SK-N-SH treated with all-trans-retinoic acid at 6 μM for 48 hours (cell line): ENCODE measurements around the gene GATAD2A.
A peak's percentile ranks its signal among the peaks of the same experiment; 100 is the strongest.

ENCODE experiments used
- ATAC-seq: fragments of 200-7000 bp; cut with Tn5 transposase; 3 replicates; pipeline ENCODE4 v1.9.1; 2020; ENCODE audit warnings: mild to moderate bottlenecking, moderate library complexity
- ARNTL ChIP-seq: fragments of 450-650 bp; formaldehyde crosslinking; IDR thresholded peaks from 2 replicates; pipeline ENCODE4 v1.5.0; 2020; ENCODE audit warnings: low read depth, mild to moderate bottlenecking, moderate library complexity, borderline replicate concordance
- CREB5 ChIP-seq: fragments of 250-450 bp; sonication (Bioruptor Pico); IDR thresholded peaks from 2 replicates; pipeline ENCODE4 v1.5.1; 2020; ENCODE audit warnings: low read depth, mild to moderate bottlenecking, moderate library complexity
- CSRNP3 ChIP-seq: fragments of 250-450 bp; sonication (Bioruptor Pico); IDR thresholded peaks from 2 replicates; pipeline ENCODE4 v1.5.1; 2021; ENCODE audit warnings: mild to moderate bottlenecking, moderate library complexity
- ESRRG ChIP-seq: fragments of 250-450 bp; sonication (Bioruptor Pico); IDR thresholded peaks from 2 replicates; pipeline ENCODE4 v1.6.1; 2021; ENCODE audit warnings: mild to moderate bottlenecking
- GLIS3 ChIP-seq: fragments of 250-450 bp; sonication (Bioruptor Pico); IDR thresholded peaks from 2 replicates; pipeline ENCODE4 v1.5.0; 2020; ENCODE audit warnings: mild to moderate bottlenecking, moderate library complexity
- ISL1 ChIP-seq: fragments of 250-450 bp; sonication (Bioruptor Pico); IDR thresholded peaks from 2 replicates; pipeline ENCODE4 v2.1.2; 2022; ENCODE audit warnings: mild to moderate bottlenecking, moderate library complexity
- OSR1 ChIP-seq: fragments of 250-450 bp; sonication (Bioruptor Pico); IDR thresholded peaks from 2 replicates; pipeline ENCODE4 v1.8.0; 2022; ENCODE audit warnings: moderate library complexity, mild to moderate bottlenecking, inconsistent platforms
- PATZ1 ChIP-seq: fragments of 250-450 bp; sonication (Bioruptor Pico); IDR thresholded peaks from 2 replicates; pipeline ENCODE4 v1.8.0; 2020; ENCODE audit warnings: mild to moderate bottlenecking, moderate library complexity, borderline replicate concordance
- POU6F1 ChIP-seq: fragments of 250-450 bp; sonication (Bioruptor Pico); IDR thresholded peaks from 2 replicates; pipeline ENCODE4 v1.8.0; 2021; ENCODE audit warnings: low read depth, mild to moderate bottlenecking, moderate library complexity, borderline replicate concordance
- PPARA ChIP-seq: fragments of 250-450 bp; sonication (Bioruptor Pico); IDR thresholded peaks from 2 replicates; pipeline ENCODE4 v1.5.0; 2020; ENCODE audit warnings: mild to moderate bottlenecking, borderline replicate concordance
- RARB ChIP-seq: fragments of 250-450 bp; sonication (Bioruptor Pico); IDR thresholded peaks from 2 replicates; pipeline ENCODE4 v1.8.0; 2021; ENCODE audit warnings: mild to moderate bottlenecking, moderate library complexity
- SNAI2 ChIP-seq: fragments of 250-450 bp; sonication (Bioruptor Pico); IDR thresholded peaks from 2 replicates; pipeline ENCODE4 v1.5.0; 2020; ENCODE audit warnings: mild to moderate bottlenecking, moderate library complexity
- TCF4 ChIP-seq: fragments of 250-450 bp; sonication (Bioruptor Pico); IDR thresholded peaks from 2 replicates; pipeline ENCODE4 v1.8.0; 2021; ENCODE audit warnings: mild to moderate bottlenecking, moderate library complexity, borderline replicate concordance
- TSHZ2 ChIP-seq: fragments of 250-450 bp; sonication (Bioruptor Pico); IDR thresholded peaks from 2 replicates; pipeline ENCODE4 v1.5.0; 2020; ENCODE audit warnings: mild to moderate bottlenecking, moderate library complexity
- ZNF565 ChIP-seq: fragments of 450-650 bp; formaldehyde crosslinking; conservative IDR thresholded peaks from 2 replicates; pipeline ENCODE4 v1.5.0; 2020; ENCODE audit warnings: low read depth, mild to moderate bottlenecking, moderate library complexity
- ZNF70 ChIP-seq: fragments of 450-650 bp; formaldehyde crosslinking; IDR thresholded peaks from 2 replicates; pipeline ENCODE4 v1.5.0; 2020; ENCODE audit warnings: mild to moderate bottlenecking, moderate library complexity
- ZNF8 ChIP-seq: fragments of 450-650 bp; formaldehyde crosslinking; IDR thresholded peaks from 2 replicates; pipeline ENCODE4 v1.5.0; 2020; ENCODE audit warnings: mild to moderate bottlenecking, moderate library complexity

Gene GATAD2A

GRCh38 chr19:19404879-19405860, at the start of gene GATAD2A:
Gene GATAD2A (plus strand): TSS chr19:19405675. CDS start chr19:19465346, 59,671 bp downstream.
- ATAC-seq, result peak; percentile 87
- TF ChIP-seq OSR1 (no peak), TSHZ2 (CRISPR knock-in tag) (no peak), CREB5 (CRISPR knock-in tag) (no peak)

GRCh38 chr19:19356500-19356899, 49.0 kb upstream of the GATAD2A start:
- TF ChIP-seq ARNTL (CRISPR knock-in tag) (no peak), POU6F1 (CRISPR knock-in tag) (no peak)
- TF ChIP-seq, all 23 proteins: peak for 0
- ATAC-seq, result no peak

GRCh38 chr19:19356901-19357566, 48.4 kb upstream of the GATAD2A start:
- ATAC-seq, result no peak
- TF ChIP-seq CREB5 (CRISPR knock-in tag) (no peak), GLIS3 (no peak), PPARA (CRISPR knock-in tag) (no peak), ISL1 (CRISPR knock-in tag) (no peak), ZNF70 (no peak), RARB (CRISPR knock-in tag) (no peak), ZNF8 (no peak), CSRNP3 (no peak), POU6F1 (CRISPR knock-in tag) (no peak), TSHZ2 (CRISPR knock-in tag) (no peak), ESRRG (CRISPR knock-in tag) (no peak), PATZ1 (CRISPR knock-in tag) (no peak), OSR1 (no peak), TCF4 (CRISPR knock-in tag) (no peak), SNAI2 (CRISPR knock-in tag) (no peak), ZNF565 (CRISPR knock-in tag) (no peak)
- TF ChIP-seq, all 23 proteins: peak for 0
